Natural killer cell (primary cell): ENCODE data around the gene AKAP8L. TPM values are rescaled to one million over a fixed set of nuclear protein-coding genes. Genes with fewer than 3 reads are reported as not detected.

Experiments
- ATAC-seq, 3 donors: fragments of 150-1000 bp in 2 of 3; fragments of 200-7000 bp in 1 of 3; cut with Tn5 transposase; 1 replicate in 1 of 3; 2 replicates in 2 of 3; pipeline ENCODE4 v1.10.0; 2021; ENCODE audit warnings: mild to moderate bottlenecking in 2 of 3, moderate library complexity in 2 of 3
- DNase-seq, 2 donors: peaks; one replicate each; pipeline versions ENCODE4 v3.0.0 to v3.0.0-alpha.2; 2013 to 2021; ENCODE audit warnings: mixed read lengths in 1 of 2
- H3K27ac ChIP-seq: one replicate; pipeline ENCODE4 v1.5.1; 2013; ENCODE audit warnings: mild to moderate bottlenecking, low read length
- H3K27me3 ChIP-seq: one replicate; pipeline ENCODE4 v1.6.1; 2013; ENCODE audit warnings: low read length; ENCODE audit not compliant: control insufficient read depth, insufficient read depth
- H3K36me3 ChIP-seq: one replicate; pipeline ENCODE4 v1.6.1; 2013; ENCODE audit warnings: low read length; ENCODE audit not compliant: control insufficient read depth, insufficient read depth
- H3K4me1 ChIP-seq: one replicate; pipeline ENCODE4 v1.6.1; 2013; ENCODE audit warnings: low read length; ENCODE audit not compliant: control insufficient read depth, insufficient read depth
- H3K4me3 ChIP-seq: one replicate; pipeline ENCODE4 v1.5.1; 2013; ENCODE audit warnings: low read length
- H3K9me3 ChIP-seq: one replicate; pipeline ENCODE4 v1.6.1; 2013; ENCODE audit warnings: low read length; ENCODE audit not compliant: control insufficient read depth, insufficient read depth
- H3K27ac Mint-ChIP-seq, 2 donors: one replicate each; pipeline ENCODE4 v1.8.0; 2022; ENCODE audit warnings: mild to moderate bottlenecking in 2 of 2, mixed read lengths in 2 of 2, moderate library complexity in 1 of 2
- H3K27me3 Mint-ChIP-seq, 2 donors: one replicate each; pipeline ENCODE4 v1.8.0; 2022; ENCODE audit warnings: low read depth in 2 of 2, mixed read lengths in 2 of 2
- H3K36me3 Mint-ChIP-seq: one replicate; pipeline ENCODE4 v1.8.0; 2022; ENCODE audit warnings: mixed read lengths
- H3K4me1 Mint-ChIP-seq, 2 donors: one replicate each; pipeline ENCODE4 v1.8.0; 2022; ENCODE audit warnings: mixed read lengths in 2 of 2
- H3K4me3 Mint-ChIP-seq: one replicate; pipeline ENCODE4 v1.8.0; 2022; ENCODE audit warnings: mild to moderate bottlenecking, moderate library complexity, mixed read lengths
- H3K9me3 Mint-ChIP-seq, 2 donors: one replicate each; pipeline ENCODE4 v1.8.0; 2022; ENCODE audit warnings: mixed read lengths in 2 of 2
- CTCF ChIP-seq: fragments of 200-600 bp; IDR thresholded peaks from one replicate; pipeline ENCODE4 v1.8.0; 2022; ENCODE audit warnings: antibody characterized with exemption
- WGBS: methylation state at CpG from one replicate; pipeline ENCODE4 v1.1.7; 2013; ENCODE audit warnings: missing lambda C conversion rate; ENCODE audit not compliant: insufficient coverage; 5-methylcytosine and 5-hydroxymethylcytosine counted together
- intact Hi-C: fragments of 100-400 bp; cut with micrococcal nuclease; formaldehyde crosslinking; loops from one replicate; pipeline ENCODE4 v1.14.2; 2022
- total RNA-seq, 4 donors: library from RNA; stranded (reverse); fragments of 120-200 nt in 1 of 4; gene quantifications; one replicate each; pipeline versions ENCODE4 v1.2.3 to v1.2.4, GENCODE V29; 2013 to 2022

The AKAP8L gene
- total RNA-seq, 3 donors from 2014 or later (not counting 1 experiment from before 2014, with no cell fraction given) = 144 to 174 (median 173) TPM

GRCh38 chr19:15373644-15374043 is 45.1 kb downstream of the AKAP8L start:
- intact Hi-C loops = no loop called here
- peaks cover 19 to 34% of the 10 kb centered on the region in 2 donors for H3K4me1 Mint-ChIP-seq
- H3K27me3 Mint-ChIP-seq = no peaks in the 10 kb centered on the region
- ATAC-seq = no peak
- Histone ChIP-seq H3K27me3 (no peaks in the 10 kb centered on the region), H3K27ac (no peak overlapping the region), H3K9me3 (no peaks in the 10 kb centered on the region), H3K4me1 (peaks cover 26% of the 10 kb centered on the region), H3K36me3 (peaks cover 56% of the 10 kb centered on the region), H3K4me3 (no peak overlapping the region)
- WGBS = 96% methylated on average over 22 of the region's 22 CpGs
- H3K9me3 Mint-ChIP-seq = no peaks in the 10 kb centered on the region
- H3K36me3 Mint-ChIP-seq = no peaks in the 10 kb centered on the region
- no peak for TF ChIP-seq CTCF
- no peak overlapping the region for H3K4me3 Mint-ChIP-seq
- DNase-seq = no peak
- H3K27ac Mint-ChIP-seq = no peak overlapping the region

GRCh38 chr19:15372891-15373301 is 45.9 kb downstream of the AKAP8L start:
- Histone ChIP-seq H3K27me3 (no peaks in the 10 kb centered on the region), H3K4me3 (no peak overlapping the region), H3K9me3 (no peaks in the 10 kb centered on the region), H3K27ac (no peak overlapping the region), H3K36me3 (peaks cover 63% of the 10 kb centered on the region), H3K4me1 (peaks cover 20% of the 10 kb centered on the region)
- Mint-ChIP-seq H3K27me3 (no peaks in the 10 kb centered on the region), H3K4me3 (no peak overlapping the region), H3K36me3 (no peaks in the 10 kb centered on the region), H3K4me1 (peaks cover 12 to 32% of the 10 kb centered on the region in 2 donors), H3K27ac (no peak overlapping the region), H3K9me3 (no peaks in the 10 kb centered on the region)
- DNase-seq = no peak
- WGBS = 97% methylated on average over 30 of the region's 30 CpGs
- ATAC-seq = no peak
- TF ChIP-seq CTCF = no peak
- intact Hi-C loops = no loop called here

GRCh38 chr19:15372470-15372869 is 46.3 kb downstream of the AKAP8L start:
- Mint-ChIP-seq H3K36me3 (no peaks in the 10 kb centered on the region), H3K9me3 (no peaks in the 10 kb centered on the region), H3K27me3 (no peaks in the 10 kb centered on the region), H3K4me3 (no peak overlapping the region), H3K4me1 (peaks cover 9 to 29% of the 10 kb centered on the region in 2 donors), H3K27ac (no peak overlapping the region)
- intact Hi-C loops = no loop called here
- no peak overlapping the region for H3K27ac ChIP-seq
- no peak overlapping the region for H3K4me3 ChIP-seq
- no peak for ATAC-seq
- H3K9me3 ChIP-seq = no peaks in the 10 kb centered on the region
- H3K36me3 ChIP-seq = peaks cover 67% of the 10 kb centered on the region
- H3K4me1 ChIP-seq = peaks cover 16% of the 10 kb centered on the region
- WGBS = 95% methylated on average over 14 of the region's 14 CpGs
- DNase-seq = no peak
- no peaks in the 10 kb centered on the region for H3K27me3 ChIP-seq
- TF ChIP-seq CTCF = no peak

GRCh38 chr19:15371786-15372380 is 46.9 kb downstream of the AKAP8L start:
- Mint-ChIP-seq H3K36me3 (no peaks in the 10 kb centered on the region), H3K4me3 (no peak overlapping the region)
- intact Hi-C loops = no loop called here

More at GRCh38 chr19:15371786-15372380, 46.9 kb downstream of the AKAP8L start:
- Histone ChIP-seq H3K36me3 (peaks cover 72% of the 10 kb centered on the region), H3K4me1 (peaks cover 10% of the 10 kb centered on the region), H3K4me3 (no peak overlapping the region), H3K9me3 (no peaks in the 10 kb centered on the region), H3K27me3 (no peaks in the 10 kb centered on the region), H3K27ac (no peak overlapping the region)
- peaks cover 6 to 25% of the 10 kb centered on the region in 2 donors for H3K4me1 Mint-ChIP-seq
- DNase-seq (no peak), ATAC-seq (no peak)
- H3K9me3 Mint-ChIP-seq = no peaks in the 10 kb centered on the region
- no peak overlapping the region for H3K27ac Mint-ChIP-seq
- no peak for TF ChIP-seq CTCF
- no peaks in the 10 kb centered on the region for H3K27me3 Mint-ChIP-seq
- WGBS = 96% methylated on average over 17 of the region's 17 CpGs
